ENCODE data around the gene PARP4.
"Not testable (repeated sequence)": the region's sequence is repeated elsewhere in the genome, so short reads cannot be mapped to it uniquely, and the experiment has no call there.

The PARP4 gene

GRCh38 chr13:24444851-24445250 lies 67.7 kb downstream of the PARP4 start:
- not testable (repeated sequence) for DNase-seq

GRCh38 chr13:24443366-24443765 lies 69.2 kb downstream of the PARP4 start:
- no peak for DNase-seq

- DNase-seq: not testable (repeated sequence)
Measured at GRCh38 chr13:24426045-24426444, 86.5 kb downstream of the PARP4 start.

- not testable (repeated sequence) for DNase-seq
Measured at GRCh38 chr13:24419668-24420067, 92.9 kb downstream of the PARP4 start.

- peak; percentile 8 for DNase-seq
Measured at GRCh38 chr13:24407844-24408243, 104.7 kb downstream of the PARP4 start.

- DNase-seq: no peak
Measured at GRCh38 chr13:24406524-24406923, 106.1 kb downstream of the PARP4 start.

GRCh38 chr13:24396821-24397220 lies 115.8 kb downstream of the PARP4 start:
- DNase-seq: no peak

- DNase-seq: no peak
Measured at GRCh38 chr13:24392972-24393371, 119.6 kb downstream of the PARP4 start.

GRCh38 chr13:24391771-24392683 lies 120.6 kb downstream of the PARP4 start:
- DNase-seq: not testable (repeated sequence)

- not testable (repeated sequence) for DNase-seq
Measured at GRCh38 chr13:24390795-24391194, 121.8 kb downstream of the PARP4 start.

GRCh38 chr13:24389506-24389905 lies 123.1 kb downstream of the PARP4 start:
- no peak for DNase-seq

- not testable (repeated sequence) for DNase-seq
Measured at GRCh38 chr13:24388743-24389142, 123.8 kb downstream of the PARP4 start.

GRCh38 chr13:24386816-24387708 lies 125.5 kb downstream of the PARP4 start:
- DNase-seq: no peak

- no peak for DNase-seq
Measured at GRCh38 chr13:24385902-24386301, 126.7 kb downstream of the PARP4 start.

- not testable (repeated sequence) for DNase-seq
Measured at GRCh38 chr13:24384946-24385345, 127.6 kb downstream of the PARP4 start.

GRCh38 chr13:24384091-24384490 lies 128.5 kb downstream of the PARP4 start:
- DNase-seq: not testable (repeated sequence)

GRCh38 chr13:24381541-24382265 lies 130.9 kb downstream of the PARP4 start:
- no peak for DNase-seq

GRCh38 chr13:24380881-24381280 lies 131.7 kb downstream of the PARP4 start:
- DNase-seq: not testable (repeated sequence)

GRCh38 chr13:24380227-24380626 lies 132.4 kb downstream of the PARP4 start:
- DNase-seq: not testable (repeated sequence)

GRCh38 chr13:24371273-24371672 lies 141.3 kb downstream of the PARP4 start:
- DNase-seq: not testable (repeated sequence)

All from CD4-positive, alpha-beta T cell treated with Interleukin-4 for 4 hours (primary cell).